GM23248 (cell line): Measurements from ENCODE around the gene FAM174C. TPM values are rescaled to one million over a fixed set of nuclear protein-coding genes. Genes with fewer than 3 reads are reported as not detected.

Source experiments
- DNase-seq: peaks from one replicate; pipeline ENCODE4 v3.0.0-alpha.2; 2015
- H2AFZ ChIP-seq: fragments of 200-600 bp; sonication (generic); 2 replicates; pipeline ENCODE4 v1.6.1; 2016; ENCODE audit warnings: antibody characterized with exemption
- H3F3A ChIP-seq: fragments of 200-600 bp; sonication (generic); 2 replicates; pipeline ENCODE4 v1.6.1; 2016; ENCODE audit warnings: mild to moderate bottlenecking, antibody characterized with exemption, mixed run types; ENCODE audit not compliant: insufficient read depth
- H3K27ac ChIP-seq: fragments of 200-600 bp; sonication (generic); 2 replicates; pipeline ENCODE4 v1.5.1; 2016; ENCODE audit warnings: mild to moderate bottlenecking
- H3K27me3 ChIP-seq: fragments of 200-600 bp; sonication (generic); replicated peaks from 2 replicates; pipeline ENCODE4 v1.6.1; 2016; ENCODE audit warnings: mild to moderate bottlenecking; ENCODE audit not compliant: insufficient read depth
- H3K36me3 ChIP-seq: fragments of 200-600 bp; sonication (generic); 2 replicates; pipeline ENCODE4 v1.6.1; 2016; ENCODE audit warnings: low read depth, mild to moderate bottlenecking
- H3K4me1 ChIP-seq: fragments of 200-600 bp; sonication (generic); 2 replicates; pipeline ENCODE4 v1.6.1; 2016; ENCODE audit warnings: mild to moderate bottlenecking; ENCODE audit not compliant: insufficient read depth
- H3K4me2 ChIP-seq: fragments of 200-600 bp; sonication (generic); one replicate; pipeline ENCODE4 v1.6.1; 2016; ENCODE audit warnings: mild to moderate bottlenecking; ENCODE audit not compliant: unreplicated experiment
- H3K4me3 ChIP-seq: fragments of 200-600 bp; sonication (generic); 2 replicates; pipeline ENCODE4 v1.5.1; 2016; ENCODE audit warnings: mild to moderate bottlenecking
- H3K79me2 ChIP-seq: fragments of 200-600 bp; sonication (generic); 2 replicates; pipeline ENCODE4 v1.6.1; 2016; ENCODE audit warnings: mild to moderate bottlenecking; ENCODE audit not compliant: insufficient read depth
- H3K9ac ChIP-seq: fragments of 200-600 bp; sonication (generic); 2 replicates; pipeline ENCODE4 v1.6.1; 2016; ENCODE audit warnings: mild to moderate bottlenecking
- H3K9me2 ChIP-seq: fragments of 200-600 bp; sonication (generic); 2 replicates; pipeline ENCODE4 v1.6.1; 2016; ENCODE audit warnings: mixed run types, mild to moderate bottlenecking, moderate library complexity; ENCODE audit not compliant: insufficient read depth
- H3K9me3 ChIP-seq: fragments of 200-600 bp; sonication (generic); one replicate; pipeline ENCODE4 v1.6.1; 2017; ENCODE audit warnings: low read depth
- H4K20me1 ChIP-seq: fragments of 200-600 bp; sonication (generic); 2 replicates; pipeline ENCODE4 v1.6.0; 2016; ENCODE audit not compliant: insufficient read depth
- EZH2 ChIP-seq: fragments of 200-600 bp; sonication (generic); IDR thresholded peaks from 2 replicates; pipeline ENCODE4 v1.6.1; 2018; ENCODE audit warnings: antibody characterized with exemption, mild to moderate bottlenecking; ENCODE audit not compliant: insufficient read depth, poor library complexity, severe bottlenecking
- EZH2phosphoT487 ChIP-seq: fragments of 200-600 bp; sonication (generic); IDR thresholded peaks from 2 replicates; pipeline ENCODE4 v1.6.1; 2018; ENCODE audit warnings: antibody characterized with exemption, moderate library complexity, mild to moderate bottlenecking, low read depth; ENCODE audit not compliant: insufficient read depth
- WGBS, 2 experiments: methylation state at CpG; one replicate each; pipeline ENCODE4 v1.1.6; 2015 to 2017; ENCODE audit warnings: low lambda C conversion rate in 2 of 2, low coverage in 1 of 2; ENCODE audit errors: missing lambda C conversion rate in 2 of 2; 5-methylcytosine and 5-hydroxymethylcytosine counted together
- in situ Hi-C: fragments of 300-500 bp; cut with MboI; formaldehyde crosslinking; loops from 2 replicates; pipeline ENCODE4 v1.15.0; 2020
- polyA plus RNA-seq: library from polyadenylated mRNA; unstranded; fragments of >200 nt; fragmentation: Nextera tagmentation; extraction: Ambion mirVana; gene quantifications from 2 replicates; pipeline ENCODE4 v1.2.1, GENCODE V29; 2016
- total RNA-seq: library from RNA; depleted of rRNA; stranded (reverse); fragments of >200 nt; shearing (Covaris generic); gene quantifications from 2 replicates; pipeline ENCODE4 v1.2.3, GENCODE V29; 2014

FAM174C gene
- total and polyA plus RNA-seq, 2 experiments from 2014 or later: 81.6 to 84.5 TPM

GRCh38 chr19:1321539-1321938 is 46.2 kb downstream of the FAM174C start:
- Histone ChIP-seq H3K4me2 (no peak overlapping the region), H2AFZ (no peak overlapping the region), H3F3A (no peaks in the 10 kb centered on the region), H3K9me3 (no peaks in the 10 kb centered on the region), H3K36me3 (no peaks in the 10 kb centered on the region), H4K20me1 (no peaks in the 10 kb centered on the region), H3K9ac (no peak overlapping the region), H3K9me2 (no peaks in the 10 kb centered on the region), H3K4me3 (no peak overlapping the region), H3K79me2 (no peaks in the 10 kb centered on the region), H3K4me1 (no peaks in the 10 kb centered on the region), H3K27me3 (peaks cover 10% of the 10 kb centered on the region; the same call in 1 of the 2 replicates), H3K27ac (no peak overlapping the region)
- DNase-seq: no peak
- WGBS, 2 experiments: 72 to 78% methylated on average over 9 of the region's 9 CpGs
- in situ Hi-C loops: no loop called here
- TF ChIP-seq EZH2phosphoT487 (no peak), EZH2 (no peak)

- in situ Hi-C loops: no loop called here
- TF ChIP-seq EZH2 (no peak), EZH2phosphoT487 (no peak)
- no peaks in the 10 kb centered on the region for H3K9me3 ChIP-seq
- H3K4me2 ChIP-seq: no peak overlapping the region
- 80 to 84% methylated on average over 11 to 16 of the region's 16 CpGs for WGBS, 2 experiments
- no peaks in the 10 kb centered on the region for H4K20me1 ChIP-seq
- H3K27ac ChIP-seq: no peak overlapping the region
- no peak overlapping the region for H3K4me3 ChIP-seq
- no peak overlapping the region for H2AFZ ChIP-seq
- H3K36me3 ChIP-seq: no peaks in the 10 kb centered on the region
- no peaks in the 10 kb centered on the region for H3K79me2 ChIP-seq
- H3F3A ChIP-seq: no peaks in the 10 kb centered on the region
- H3K9ac ChIP-seq: no peak overlapping the region
- DNase-seq: no peak
- H3K9me2 ChIP-seq: no peaks in the 10 kb centered on the region
- H3K4me1 ChIP-seq: no peaks in the 10 kb centered on the region
- H3K27me3 ChIP-seq: peaks cover 2% of the 10 kb centered on the region; the same call in 1 of the 2 replicates
Measured at GRCh38 chr19:1322198-1322981, 47.1 kb downstream of the FAM174C start.

GRCh38 chr19:1324249-1324805 is 49.0 kb downstream of the FAM174C start:
- no peaks in the 10 kb centered on the region for H4K20me1 ChIP-seq
- H3K27ac ChIP-seq: no peak overlapping the region
- H3K27me3 ChIP-seq: no peaks in the 10 kb centered on the region
- no peaks in the 10 kb centered on the region for H3K9me2 ChIP-seq
- peak overlapping the region; percentile 54; the same call in 1 of the 2 replicates for H3K9ac ChIP-seq
- WGBS, 2 experiments: 77 to 80% methylated on average over 12 of the region's 12 CpGs
- H3K4me1 ChIP-seq: no peaks in the 10 kb centered on the region
- H3K36me3 ChIP-seq: no peaks in the 10 kb centered on the region
- H3K79me2 ChIP-seq: no peaks in the 10 kb centered on the region
- no peak overlapping the region; the same call in 1 of the 2 replicates for H3K4me3 ChIP-seq
- H3F3A ChIP-seq: no peaks in the 10 kb centered on the region
- H3K9me3 ChIP-seq: no peaks in the 10 kb centered on the region
- H2AFZ ChIP-seq: peak overlapping the region; percentile 66
- TF ChIP-seq EZH2phosphoT487: no peak
- no peak for TF ChIP-seq EZH2
- in situ Hi-C loops: no loop called here
- no peak for DNase-seq
- peak overlapping the region; percentile 56 for H3K4me2 ChIP-seq

GRCh38 chr19:1324806-1325567 is 49.7 kb downstream of the FAM174C start:
- H3K9me3 ChIP-seq: no peaks in the 10 kb centered on the region
- in situ Hi-C loops: no loop called here
- no peak for TF ChIP-seq EZH2phosphoT487
- TF ChIP-seq EZH2: no peak
- H3F3A ChIP-seq: no peaks in the 10 kb centered on the region
- H3K9me2 ChIP-seq: no peaks in the 10 kb centered on the region
- 6 to 8% methylated on average over 55 to 62 of the region's 66 CpGs for WGBS, 2 experiments
- no peaks in the 10 kb centered on the region for H3K27me3 ChIP-seq
- peak overlapping the region; percentile 56 for H3K4me2 ChIP-seq
- H3K79me2 ChIP-seq: no peaks in the 10 kb centered on the region
- peak overlapping the region; percentile 66 for H2AFZ ChIP-seq
- no peaks in the 10 kb centered on the region for H3K36me3 ChIP-seq
- peak overlapping the region; percentile 50 for H3K4me3 ChIP-seq
- no peaks in the 10 kb centered on the region for H3K4me1 ChIP-seq
- H3K9ac ChIP-seq: peak overlapping the region; percentile 54
- no peaks in the 10 kb centered on the region for H4K20me1 ChIP-seq
- peak; percentile 87 for DNase-seq
- no peak overlapping the region for H3K27ac ChIP-seq
